Pancreas (tissue), 10 donors: ENCODE results near the gene UBE2D2. TPM values are rescaled to one million over a fixed set of nuclear protein-coding genes. Genes with fewer than 3 reads are reported as not detected.

Experiments
- ATAC-seq, 4 donors: fragments of 200-7000 bp; cut with Tn5 transposase; one replicate each; pipeline versions ENCODE4 v1.8.0 to v1.9.1; 2020; ENCODE audit warnings: mild to moderate bottlenecking in 4 of 4, moderate library complexity in 4 of 4
- DNase-seq, 6 donors: peaks; one replicate each; pipeline ENCODE4 v3.0.0-alpha.2; 2020
- FAIRE-seq: peaks from 2 replicates; lab custom pipeline; 2012; peaks lifted over from hg19 to GRCh38; lab: Jason Lieb, UNC
- H3K27ac ChIP-seq, 4 donors: fragments of 200-600 bp; sonication (generic); 1 replicate in 3 of 4; 2 replicates in 1 of 4; pipeline versions ENCODE4 v1.5.0 to v1.8.0; 2020
- H3K27me3 ChIP-seq, 4 donors: fragments of 200-600 bp; one replicate each; pipeline ENCODE4 v1.8.0; 2021
- H3K36me3 ChIP-seq, 3 donors: fragments of 200-600 bp; sonication (generic) in 1 of 3; one replicate each; pipeline versions ENCODE4 v1.5.0 to v1.8.0; 2020 to 2021
- H3K4me1 ChIP-seq, 3 donors: fragments of 200-600 bp; one replicate each; pipeline ENCODE4 v1.8.0; 2021
- H3K4me3 ChIP-seq, 4 donors: fragments of 200-600 bp; sonication (generic) in 2 of 4; one replicate each; pipeline versions ENCODE4 v1.5.0 to v1.8.0; 2020 to 2021
- H3K9me3 ChIP-seq, 4 donors: fragments of 200-600 bp; one replicate each; pipeline ENCODE4 v1.8.0; 2021
- CTCF ChIP-seq, 4 donors: fragments of 200-600 bp; sonication (generic) in 3 of 4; IDR thresholded peaks; one replicate each; pipeline versions ENCODE4 v1.5.0 to v1.8.0; 2021; ENCODE audit warnings: antibody characterized with exemption in 4 of 4
- WGBS, 2 donors: extraction: QIAGEN DNeasy Blood & Tissue Kit; methylation state at CpG; one replicate each; pipeline ENCODE4 v1.1.7; 2013; 5-methylcytosine and 5-hydroxymethylcytosine counted together
- intact Hi-C, 3 donors: fragments of 100-400 bp; cut with DNase I; formaldehyde crosslinking; loops; one replicate each; pipeline versions ENCODE4 v1.11.1 to v1.14.2; 2022
- polyA plus RNA-seq, 2 donors: library from polyadenylated mRNA; stranded (reverse); fragments of 200-250 nt; gene quantifications; one replicate each; pipeline ENCODE4 v1.2.3, GENCODE V29; 2013
- total RNA-seq, 6 donors: library from RNA; stranded (reverse); fragmentation: NEBNext Ultra II Directional in 4 of 6; extraction: Animal tissue kit (Norgen Biotek cat#: 25700) in 4 of 6; gene quantifications; one replicate each; pipeline versions ENCODE4 v1.2.1 to v1.2.4, GENCODE V29; 2021 to 2023
- donor health status: healthy with polysubstance abuse.
- donor health status: DM: no; HTN: no; CAD: no; lungs with moderate emphysema.
- donor health status: DM: no; HTN: no; CAD: no.
- donor health status: control.
- donor health status: control.
- donor health status: Bipolar disorder and iron deficiency.
- donor health status: DM: yes; HTN: yes; CAD: no.
- donor health status: DM: no; HTN: no; CAD: no.
- donor health status: DM: no; HTN: no; CAD: no.
- donor health status: DM: yes; HTN: yes; CAD: no.

Gene UBE2D2
- total and polyA plus RNA-seq, 8 donors = 36.5 to 59.3 (median 46.5) TPM

- Histone ChIP-seq H3K36me3 (no peaks in the 10 kb centered on the region), H3K4me1 (no peaks in the 10 kb centered on the region), H3K27ac (no peak overlapping the region), H3K27me3 (no peaks in the 10 kb centered on the region), H3K4me3 (no peak overlapping the region), H3K9me3 (no peaks in the 10 kb centered on the region)
- intact Hi-C loops = no loop called here
- ATAC-seq = peak in 1 of 4 donors; percentile 13
- TF ChIP-seq CTCF (IDR thresholded peaks at IDR 0.05) = no peak
- 68 to 75% methylated on average over 2 of the region's 2 CpGs for WGBS, 2 donors
- no peak for DNase-seq
- FAIRE-seq = no peak
Observed at GRCh38 chr5:139551191-139551889, 9.8 kb upstream of the UBE2D2 start.

DNA sequence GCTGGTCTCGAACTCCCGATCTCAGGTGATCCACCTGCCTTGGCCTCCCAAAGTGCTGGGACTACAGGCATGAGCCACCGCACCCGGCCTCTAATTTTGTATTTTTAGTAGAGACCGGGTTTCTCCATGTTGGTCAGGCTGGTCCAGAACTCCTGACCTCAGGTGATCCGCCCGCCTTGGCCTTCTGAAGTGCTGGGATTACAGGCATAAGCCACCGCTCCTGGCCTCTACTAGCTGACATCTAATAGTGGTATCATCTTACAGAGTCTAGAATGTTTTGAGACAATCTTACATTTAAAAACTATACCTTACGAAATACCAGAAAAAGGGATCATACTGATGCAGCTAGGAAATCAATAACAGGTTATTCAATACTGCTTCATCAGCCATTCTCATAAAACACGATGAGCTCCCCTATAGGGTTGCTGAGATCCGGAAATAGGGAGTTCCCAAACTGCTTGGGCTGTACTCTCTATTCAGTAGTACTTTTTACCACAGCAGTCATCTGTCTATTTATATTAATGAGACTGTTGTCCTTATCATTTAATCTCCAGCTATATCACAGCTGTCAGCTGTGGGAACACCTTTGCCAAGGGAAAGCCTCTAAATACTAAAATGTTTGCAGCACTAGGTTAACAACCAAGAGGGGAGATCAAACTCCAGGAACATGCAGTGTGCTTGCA, 8.1 kb upstream of the UBE2D2 start:
- Histone ChIP-seq H3K4me3 (no peak overlapping the region), H3K4me1 (no peaks in the 10 kb centered on the region), H3K27me3 (no peaks in the 10 kb centered on the region), H3K36me3 (no peaks in the 10 kb centered on the region), H3K27ac (no peak overlapping the region), H3K9me3 (no peaks in the 10 kb centered on the region)
- TF ChIP-seq CTCF (IDR thresholded peaks at IDR 0.05) = no peak
- FAIRE-seq = no peak
- intact Hi-C loops = no loop called here
- ATAC-seq = no peak
- WGBS, 2 donors = 88 to 92% methylated on average over 11 of the region's 11 CpGs
- DNase-seq = no peak

DNA sequence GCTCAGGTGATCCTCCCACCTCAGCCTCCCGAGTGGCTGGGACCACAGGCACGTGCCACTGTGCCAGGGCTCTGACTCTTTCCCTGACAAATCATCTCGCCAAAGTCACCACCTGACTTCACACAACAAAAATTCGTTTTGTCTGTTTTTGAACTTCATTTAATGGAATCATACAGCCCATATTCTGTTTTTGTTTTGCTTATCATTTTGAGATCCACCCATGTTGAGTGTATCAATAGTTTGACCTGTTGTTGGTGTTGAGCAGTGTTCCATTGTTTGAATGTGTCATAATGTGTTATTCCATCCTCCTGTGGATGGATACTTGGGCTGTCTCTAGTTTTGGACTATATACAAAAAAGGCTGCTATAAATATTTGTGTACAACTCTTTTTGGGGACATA, 6.9 kb upstream of the UBE2D2 start:
- TF ChIP-seq CTCF (IDR thresholded peaks at IDR 0.05) = no peak
- FAIRE-seq (no peak), DNase-seq (no peak), ATAC-seq (no peak)
- Histone ChIP-seq H3K27ac (no peak overlapping the region), H3K4me3 (no peak overlapping the region), H3K4me1 (no peaks in the 10 kb centered on the region), H3K9me3 (no peaks in the 10 kb centered on the region), H3K36me3 (no peaks in the 10 kb centered on the region), H3K27me3 (no peaks in the 10 kb centered on the region)
- intact Hi-C loops = no loop called here
- 75 to 84% methylated on average over 4 of the region's 4 CpGs for WGBS, 2 donors

DNA sequence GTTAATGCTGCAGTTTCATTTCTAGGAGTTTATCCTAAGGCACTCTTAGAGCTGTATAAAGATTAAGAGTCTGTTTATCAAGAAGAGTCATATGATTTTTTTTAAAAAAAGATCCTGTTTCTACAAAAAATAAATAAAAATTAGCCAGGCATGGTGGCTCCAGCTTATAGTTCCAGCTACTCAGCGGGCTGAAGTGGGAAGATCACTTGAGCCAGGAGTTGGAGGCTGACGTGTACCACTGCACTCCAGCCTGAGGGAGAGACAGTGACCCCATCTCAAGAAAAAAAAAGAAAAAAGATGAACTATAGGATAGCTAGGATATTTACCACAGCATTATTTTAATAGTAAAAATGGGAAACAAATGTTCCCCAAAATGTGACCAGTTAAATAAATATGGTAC, 3.3 kb upstream of the UBE2D2 start:
- FAIRE-seq (no peak), DNase-seq (no peak), ATAC-seq (no peak)
- 75 to 79% methylated on average over 2 of the region's 2 CpGs for WGBS, 2 donors
- H3K4me3 ChIP-seq = no peak overlapping the region
- no peaks in the 10 kb centered on the region for H3K9me3 ChIP-seq
- intact Hi-C loops = no loop called here
- no peak for TF ChIP-seq CTCF (IDR thresholded peaks at IDR 0.05)
- no peak overlapping the region for H3K27ac ChIP-seq
- H3K4me1 ChIP-seq = peaks cover 0 to 5% (median 2%) of the 10 kb centered on the region in 3 donors
- no peaks in the 10 kb centered on the region for H3K27me3 ChIP-seq
- no peaks in the 10 kb centered on the region for H3K36me3 ChIP-seq
